Measurements from ENCODE around the gene ZNF14. TPM values are rescaled to one million over a fixed set of nuclear protein-coding genes. Genes with fewer than 3 reads are reported as not detected.

Gene ZNF14
- total and polyA plus RNA-seq, 10 of the 15 experiments (the other 5 are each of a cell fraction or from before 2014, with no cell fraction given), result 2.5 to 7.2 (median 4.6) TPM

GRCh38 chr19:19749908-19750841 lies 17.3 kb upstream of the ZNF14 start:
- 35% methylated on average over 17 of the region's 17 CpGs for WGBS (ENCODE audit: insufficient coverage, insufficient replicate concordance, low lambda C conversion rate, missing lambda C conversion rate)
- POLR2A ChIA-PET, result no interaction called here
- no peak for TF ChIP-seq MTA3 (IDR thresholded peaks at IDR 0.05; ENCODE audit: borderline replicate concordance, low read length)
- TF ChIP-seq, protein P1, sequence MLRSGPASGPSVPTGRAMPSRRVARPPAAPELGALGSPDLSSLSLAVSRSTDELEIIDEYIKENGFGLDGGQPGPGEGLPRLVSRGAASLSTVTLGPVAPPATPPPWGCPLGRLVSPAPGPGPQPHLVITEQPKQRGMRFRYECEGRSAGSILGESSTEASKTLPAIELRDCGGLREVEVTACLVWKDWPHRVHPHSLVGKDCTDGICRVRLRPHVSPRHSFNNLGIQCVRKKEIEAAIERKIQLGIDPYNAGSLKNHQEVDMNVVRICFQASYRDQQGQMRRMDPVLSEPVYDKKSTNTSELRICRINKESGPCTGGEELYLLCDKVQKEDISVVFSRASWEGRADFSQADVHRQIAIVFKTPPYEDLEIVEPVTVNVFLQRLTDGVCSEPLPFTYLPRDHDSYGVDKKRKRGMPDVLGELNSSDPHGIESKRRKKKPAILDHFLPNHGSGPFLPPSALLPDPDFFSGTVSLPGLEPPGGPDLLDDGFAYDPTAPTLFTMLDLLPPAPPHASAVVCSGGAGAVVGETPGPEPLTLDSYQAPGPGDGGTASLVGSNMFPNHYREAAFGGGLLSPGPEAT (IDR thresholded peaks at IDR 0.05; ENCODE audit: low read depth), result no peak
- TF ChIP-seq HDGF (IDR thresholded peaks at IDR 0.05), result no peak
- TF ChIP-seq FOS (IDR thresholded peaks at IDR 0.05; ENCODE audit: borderline replicate concordance, extremely low read depth, insufficient read length), result no peak
- no peak for TF ChIP-seq KLF5 (IDR thresholded peaks at IDR 0.05; ENCODE audit: partially characterized antibody)
- no peak for TF ChIP-seq EP300 (IDR thresholded peaks at IDR 0.05; ENCODE audit: borderline replicate concordance in 1 of 2, control insufficient read depth in 1 of 2, low read depth in 2 of 2, low read length in 2 of 2)
- no peak for TF ChIP-seq CUX1 (IDR thresholded peaks at IDR 0.05; ENCODE audit: insufficient replicate concordance, low read depth, low read length)
- no peak for TF ChIP-seq BHLHE40 (IDR thresholded peaks at IDR 0.05; ENCODE audit: borderline replicate concordance in 1 of 2, low read depth in 2 of 2, low read length in 1 of 2)
- RAD21 ChIA-PET (ENCODE audit: unreplicated experiment), result no interaction called here
- in situ Hi-C loops (cut with MboI), result no loop called here
- no peaks in the 10 kb centered on the region for H4K20me1 ChIP-seq (ENCODE audit: control insufficient read depth, insufficient read depth)
- no peak overlapping the region for H3K27ac ChIP-seq (ENCODE audit: control insufficient read depth, insufficient read depth)
- ATAC-seq (no peak), DNase-seq (ENCODE audit: low read depth, low spot score) (no peak), FAIRE-seq (no peak)
- intact Hi-C loops (cut with micrococcal nuclease; ENCODE audit: unreplicated experiment), result no loop called here
- SMC1A ChIA-PET (ENCODE audit: uncharacterized antibody, unreplicated experiment), result no interaction called here
- H3K36me3 ChIP-seq (ENCODE audit: control insufficient read depth in 2 of 2, insufficient read depth in 2 of 2, low read length in 1 of 2), result no peaks in the 10 kb centered on the region
- no peaks in the 10 kb centered on the region for H3K4me1 ChIP-seq (ENCODE audit: control insufficient read depth, insufficient read depth, low read length)
- no peak overlapping the region for H3K4me2 ChIP-seq (ENCODE audit: control insufficient read depth, insufficient read depth)
- H3K79me2 ChIP-seq (ENCODE audit: control insufficient read depth, insufficient read depth, low read length), result no peaks in the 10 kb centered on the region
- CTCF ChIA-PET, result no interaction called here
- no peaks in the 10 kb centered on the region for H3K27me3 ChIP-seq (replicated peaks in 1 of 2; ENCODE audit: control insufficient read depth in 2 of 2, insufficient read depth in 2 of 2, low read length in 1 of 2)
- no peak overlapping the region for H3K4me3 ChIP-seq
- no peak overlapping the region for H2AFZ ChIP-seq (ENCODE audit: control insufficient read depth, low read depth, low read length)
- H3K9me3 ChIP-seq (replicated peaks; ENCODE audit: control insufficient read depth, insufficient read depth, low read length), result peaks cover 3% of the 10 kb centered on the region; the same call in 1 of the 3 replicates
- H3K9ac ChIP-seq (ENCODE audit: control insufficient read depth, insufficient read depth, low read length), result no peak overlapping the region
- no TSS peak for BruUV-seq (replicated peaks)

Measured in GM12878 (cell line).